OCI-LY3 (cell line): ENCODE results near the gene ATP11C.

ENCODE experiments used
- H2AFZ ChIP-seq: fragments of 200-600, 300-600 bp; shearing (Covaris generic); 2 replicates; pipeline ENCODE4 v1.6.0; 2014; ENCODE audit warnings: antibody characterized with exemption, low read depth, low read length
- H3K27ac ChIP-seq: fragments of 200-600, 300-600 bp; sonication (generic); 2 replicates; pipeline ENCODE4 v1.5.1; 2014; ENCODE audit warnings: mild to moderate bottlenecking, low read length, moderate library complexity, mixed read lengths
- H3K27me3 ChIP-seq: fragments of 200-600, 300-600 bp; sonication (generic); 2 replicates; pipeline ENCODE4 v1.6.1; 2014; ENCODE audit warnings: low read depth, low read length, mixed read lengths
- H3K36me3 ChIP-seq: fragments of 200-600, 300-600 bp; sonication (generic); replicated peaks from 2 replicates; pipeline ENCODE3; 2014; ENCODE audit warnings: low read depth, low read length, mixed read lengths
- H3K4me1 ChIP-seq: fragments of 300-600, 200-600 bp; sonication (generic); 2 replicates; pipeline ENCODE4 v1.6.1; 2014; ENCODE audit warnings: low read length, mixed read lengths
- H3K4me2 ChIP-seq: fragments of 200-600, 300-600 bp; sonication (generic); 2 replicates; pipeline ENCODE4 v1.6.1; 2014; ENCODE audit warnings: low read length, mixed read lengths
- H3K4me3 ChIP-seq: fragments of 300-600, 200-600 bp; sonication (generic); 2 replicates; pipeline ENCODE4 v1.5.1; 2014; ENCODE audit warnings: antibody characterized with exemption, mild to moderate bottlenecking, low read length, moderate library complexity
- H3K79me2 ChIP-seq: fragments of 300-600, 200-600 bp; shearing (Covaris generic); 2 replicates; pipeline ENCODE4 v1.6.1; 2014; ENCODE audit warnings: mild to moderate bottlenecking, low read length, mixed read lengths
- H3K9ac ChIP-seq: fragments of 300-600, 200-600 bp; shearing (Covaris generic); 2 replicates; pipeline ENCODE4 v1.6.0; 2014; ENCODE audit warnings: mild to moderate bottlenecking, low read length, moderate library complexity
- H3K9me3 ChIP-seq: fragments of 200-600, 300-600 bp; shearing (Covaris generic); 2 replicates; pipeline ENCODE4 v1.6.1; 2014; ENCODE audit warnings: low read length, mixed read lengths; ENCODE audit not compliant: insufficient read depth
- H4K20me1 ChIP-seq: fragments of 200-600, 300-600 bp; sonication (generic); 2 replicates; pipeline ENCODE4 v1.6.1; 2016; ENCODE audit warnings: low read length, mixed read lengths; ENCODE audit not compliant: insufficient read depth
- EZH2phosphoT487 ChIP-seq: fragments of 200-600 bp; shearing (Covaris generic); IDR thresholded peaks from 2 replicates; pipeline ENCODE4 v1.6.1; 2018; ENCODE audit warnings: antibody characterized with exemption, mixed run types, low read depth
- TF ChIP-seq, protein P1 (sequence below): fragments of 200-600, 300-600 bp; sonication (generic); IDR thresholded peaks from 2 replicates; pipeline ENCODE4 v1.5.1; 2014; ENCODE audit warnings: antibody characterized with exemption, low read length, low read depth

Gene ATP11C

DNA sequence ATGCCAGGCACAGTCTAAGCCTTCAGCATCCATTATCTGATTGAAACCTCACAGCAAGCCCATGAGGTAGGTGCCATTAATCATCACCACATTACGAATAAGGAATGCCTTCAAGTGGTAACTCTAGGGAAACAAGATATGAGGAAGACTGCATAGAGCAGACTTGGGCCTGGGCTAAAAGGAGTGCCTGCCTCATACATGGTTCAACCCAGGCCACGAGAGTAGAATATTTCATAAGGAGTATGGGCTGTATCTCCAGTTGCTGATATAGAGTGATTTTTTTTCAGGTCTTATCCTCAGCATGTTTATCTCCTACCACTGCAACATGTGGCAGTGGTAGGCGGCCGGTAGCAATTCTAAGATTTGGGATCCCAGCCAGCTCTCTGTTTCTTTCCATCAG, 51.7 kb downstream of the ATP11C start:
- Histone ChIP-seq H3K79me2 (peaks cover 31% of the 10 kb centered on the region), H3K9me3 (no peaks in the 10 kb centered on the region), H3K9ac (no peak overlapping the region), H3K4me3 (no peak overlapping the region), H3K4me1 (peaks cover 11% of the 10 kb centered on the region), H3K27ac (no peak overlapping the region), H4K20me1 (no peaks in the 10 kb centered on the region), H3K4me2 (no peak overlapping the region), H3K36me3 (no peaks in the 10 kb centered on the region), H2AFZ (no peak overlapping the region), H3K27me3 (no peaks in the 10 kb centered on the region)
- TF ChIP-seq, protein P1, sequence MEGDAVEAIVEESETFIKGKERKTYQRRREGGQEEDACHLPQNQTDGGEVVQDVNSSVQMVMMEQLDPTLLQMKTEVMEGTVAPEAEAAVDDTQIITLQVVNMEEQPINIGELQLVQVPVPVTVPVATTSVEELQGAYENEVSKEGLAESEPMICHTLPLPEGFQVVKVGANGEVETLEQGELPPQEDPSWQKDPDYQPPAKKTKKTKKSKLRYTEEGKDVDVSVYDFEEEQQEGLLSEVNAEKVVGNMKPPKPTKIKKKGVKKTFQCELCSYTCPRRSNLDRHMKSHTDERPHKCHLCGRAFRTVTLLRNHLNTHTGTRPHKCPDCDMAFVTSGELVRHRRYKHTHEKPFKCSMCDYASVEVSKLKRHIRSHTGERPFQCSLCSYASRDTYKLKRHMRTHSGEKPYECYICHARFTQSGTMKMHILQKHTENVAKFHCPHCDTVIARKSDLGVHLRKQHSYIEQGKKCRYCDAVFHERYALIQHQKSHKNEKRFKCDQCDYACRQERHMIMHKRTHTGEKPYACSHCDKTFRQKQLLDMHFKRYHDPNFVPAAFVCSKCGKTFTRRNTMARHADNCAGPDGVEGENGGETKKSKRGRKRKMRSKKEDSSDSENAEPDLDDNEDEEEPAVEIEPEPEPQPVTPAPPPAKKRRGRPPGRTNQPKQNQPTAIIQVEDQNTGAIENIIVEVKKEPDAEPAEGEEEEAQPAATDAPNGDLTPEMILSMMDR = no peak
- no peak for TF ChIP-seq EZH2phosphoT487

DNA sequence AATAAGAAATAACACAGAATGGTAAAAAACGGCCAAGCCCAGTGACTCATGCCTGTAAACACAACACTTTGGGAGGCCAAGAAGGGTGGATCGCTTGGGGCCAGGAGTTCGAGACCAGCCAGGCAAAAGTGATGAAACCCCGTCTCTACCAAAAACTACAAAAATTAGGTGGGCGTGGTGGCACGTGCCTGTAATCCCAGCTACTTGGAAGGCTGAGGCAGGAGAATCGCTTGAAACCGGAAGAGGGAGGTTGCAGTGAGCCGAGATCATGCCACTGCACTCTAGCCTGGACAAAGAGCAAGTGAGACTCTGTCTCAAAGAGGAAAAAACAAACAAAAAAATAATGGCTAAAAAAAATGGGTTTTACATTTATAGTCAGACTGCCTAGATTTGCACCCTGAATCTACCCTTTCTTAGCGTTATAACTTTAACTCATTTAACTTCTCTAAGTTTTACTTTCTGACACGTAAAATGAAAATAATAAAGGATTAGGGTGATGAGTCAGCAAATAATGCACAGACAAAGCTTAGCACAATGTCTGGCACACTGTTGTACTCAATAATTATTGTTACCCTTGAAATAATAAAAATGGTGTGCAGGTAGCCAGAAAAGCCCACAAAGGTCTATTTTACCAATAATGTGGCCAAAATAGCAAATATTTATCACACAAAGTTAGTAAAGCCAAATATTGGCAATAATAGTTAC, 55.0 kb downstream of the ATP11C start:
- no peak overlapping the region for H3K27ac ChIP-seq
- H3K4me3 ChIP-seq = no peak overlapping the region
- no peaks in the 10 kb centered on the region for H3K36me3 ChIP-seq
- no peak overlapping the region for H3K9ac ChIP-seq
- no peak overlapping the region for H2AFZ ChIP-seq
- no peak overlapping the region for H3K4me2 ChIP-seq
- TF ChIP-seq, protein P1 = no peak
- TF ChIP-seq EZH2phosphoT487 = no peak
- no peaks in the 10 kb centered on the region for H4K20me1 ChIP-seq
- no peaks in the 10 kb centered on the region for H3K27me3 ChIP-seq
- H3K9me3 ChIP-seq = no peaks in the 10 kb centered on the region
- H3K79me2 ChIP-seq = 0 out of 2 replicates have a peak, but pooled peaks cover 17% of the 10 kb centered on the region
- peaks cover 11% of the 10 kb centered on the region for H3K4me1 ChIP-seq

DNA sequence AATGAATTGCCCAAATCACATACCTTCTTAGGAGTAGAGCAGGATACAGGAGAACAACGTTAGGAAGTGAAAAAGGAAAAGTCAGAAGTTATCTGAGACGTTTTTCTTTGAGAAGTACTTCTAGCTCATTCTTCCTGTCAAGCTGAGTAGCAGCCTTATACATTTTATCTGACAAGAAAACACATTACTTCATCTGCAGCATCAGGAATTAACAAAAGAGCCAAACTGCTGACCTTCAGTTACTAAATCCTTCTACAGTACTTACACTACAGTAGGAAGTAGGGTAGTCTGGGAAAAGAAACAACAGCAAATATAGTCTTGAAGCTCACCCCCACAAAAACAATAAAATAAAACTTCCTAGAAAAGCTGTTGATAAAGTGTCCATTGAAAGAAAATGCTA, 57.0 kb downstream of the ATP11C start:
- Histone ChIP-seq H3K4me2 (no peak overlapping the region), H3K27me3 (no peaks in the 10 kb centered on the region), H3K9me3 (no peaks in the 10 kb centered on the region), H3K4me1 (peaks cover 11% of the 10 kb centered on the region), H4K20me1 (no peaks in the 10 kb centered on the region), H3K4me3 (no peak overlapping the region), H2AFZ (no peak overlapping the region), H3K36me3 (no peaks in the 10 kb centered on the region), H3K27ac (no peak overlapping the region), H3K9ac (no peak overlapping the region), H3K79me2 (0 out of 2 replicates have a peak, but pooled peaks cover 7% of the 10 kb centered on the region)
- TF ChIP-seq, protein P1 = no peak
- no peak for TF ChIP-seq EZH2phosphoT487

DNA sequence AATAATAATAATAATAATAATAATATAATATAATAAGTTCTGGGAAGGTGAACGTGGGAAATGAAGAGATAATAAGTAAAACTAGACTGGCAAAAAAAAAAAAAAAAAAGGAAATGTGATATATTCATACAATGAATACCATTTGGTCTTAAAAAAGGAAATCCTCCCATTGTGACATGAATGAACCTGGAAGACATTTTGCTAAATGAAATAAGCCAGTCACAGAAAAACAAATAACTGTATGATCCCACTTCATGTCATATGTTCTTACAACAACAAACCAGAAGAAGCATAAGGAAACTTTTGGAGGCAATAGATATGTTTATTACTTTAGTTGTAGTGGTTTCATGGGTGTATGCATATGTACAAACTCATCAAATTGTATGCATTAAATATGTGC, 63.1 kb downstream of the ATP11C start:
- no peak for TF ChIP-seq EZH2phosphoT487
- TF ChIP-seq, protein P1 = no peak
- no peak overlapping the region for H3K4me3 ChIP-seq

More for the DNA sequence above, 63.1 kb downstream of the ATP11C start:
- Histone ChIP-seq H3K36me3 (no peaks in the 10 kb centered on the region), H2AFZ (no peak overlapping the region), H3K79me2 (no peaks in the 10 kb centered on the region), H3K4me1 (no peaks in the 10 kb centered on the region), H4K20me1 (no peaks in the 10 kb centered on the region), H3K4me2 (no peak overlapping the region), H3K9ac (no peak overlapping the region), H3K9me3 (no peaks in the 10 kb centered on the region), H3K27ac (no peak overlapping the region), H3K27me3 (no peaks in the 10 kb centered on the region)
